Measurements from ENCODE around the gene TGM4. TPM values are rescaled to one million over a fixed set of nuclear protein-coding genes. Genes with fewer than 3 reads are reported as not detected.

The TGM4 gene
- total RNA-seq, 1 donor from 2014 or later, result 0.18 TPM

DNA sequence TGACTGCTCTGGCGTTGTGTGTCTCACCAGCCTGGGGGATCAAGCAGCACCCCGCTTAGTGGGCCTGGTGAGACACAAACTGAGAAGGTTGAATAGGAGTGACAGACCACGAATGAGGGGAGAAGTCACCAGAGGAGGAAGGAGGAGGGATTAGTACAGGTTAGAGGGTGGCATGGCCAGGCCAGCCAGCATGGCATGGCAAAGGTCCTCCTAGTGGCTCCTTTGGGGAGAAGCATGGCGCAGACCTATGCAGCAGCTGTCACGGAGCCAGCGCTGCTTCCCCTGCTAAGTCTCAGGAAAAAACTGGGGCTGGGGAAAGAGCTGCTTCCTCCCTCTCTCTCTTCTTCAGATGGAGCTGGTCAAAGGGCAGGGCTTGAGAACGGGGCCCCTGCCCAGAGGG, 53.0 kb downstream of the TGM4 start:
- Histone ChIP-seq H3K9me3 (ENCODE audit: insufficient read depth, low read depth, low read length) (no peaks in the 10 kb centered on the region), H3K4me3 (ENCODE audit: insufficient read depth, low read depth, low read length) (no peak overlapping the region), H3K9ac (ENCODE audit: low read length) (no peak overlapping the region), H3K36me3 (ENCODE audit: insufficient read depth, low read length) (peaks cover 2% of the 10 kb centered on the region), H3K27me3 (ENCODE audit: insufficient read depth, low read length) (no peaks in the 10 kb centered on the region), H3K4me1 (ENCODE audit: insufficient read depth, low read length) (no peaks in the 10 kb centered on the region), H4K20me1 (ENCODE audit: insufficient read depth, low read length) (no peaks in the 10 kb centered on the region), H2AFZ (ENCODE audit: low read depth, low read length) (no peak overlapping the region), H3K79me2 (ENCODE audit: insufficient read depth, low read length) (no peaks in the 10 kb centered on the region), H3K4me2 (ENCODE audit: low read length) (no peak overlapping the region), H3K27ac (ENCODE audit: low read depth, low read length) (no peak overlapping the region)
- FAIRE-seq (no peak), DNase-seq (ENCODE audit: low read depth) (no peak)
- no peak overlapping the region for H3K27ac Mint-ChIP-seq (ENCODE audit: unreplicated experiment)
- H3K9me3 Mint-ChIP-seq (ENCODE audit: unreplicated experiment), result no peaks in the 10 kb centered on the region
- peaks cover 10% of the 10 kb centered on the region for H3K4me1 Mint-ChIP-seq (ENCODE audit: low read depth, unreplicated experiment)
- TF ChIP-seq, protein P1, sequence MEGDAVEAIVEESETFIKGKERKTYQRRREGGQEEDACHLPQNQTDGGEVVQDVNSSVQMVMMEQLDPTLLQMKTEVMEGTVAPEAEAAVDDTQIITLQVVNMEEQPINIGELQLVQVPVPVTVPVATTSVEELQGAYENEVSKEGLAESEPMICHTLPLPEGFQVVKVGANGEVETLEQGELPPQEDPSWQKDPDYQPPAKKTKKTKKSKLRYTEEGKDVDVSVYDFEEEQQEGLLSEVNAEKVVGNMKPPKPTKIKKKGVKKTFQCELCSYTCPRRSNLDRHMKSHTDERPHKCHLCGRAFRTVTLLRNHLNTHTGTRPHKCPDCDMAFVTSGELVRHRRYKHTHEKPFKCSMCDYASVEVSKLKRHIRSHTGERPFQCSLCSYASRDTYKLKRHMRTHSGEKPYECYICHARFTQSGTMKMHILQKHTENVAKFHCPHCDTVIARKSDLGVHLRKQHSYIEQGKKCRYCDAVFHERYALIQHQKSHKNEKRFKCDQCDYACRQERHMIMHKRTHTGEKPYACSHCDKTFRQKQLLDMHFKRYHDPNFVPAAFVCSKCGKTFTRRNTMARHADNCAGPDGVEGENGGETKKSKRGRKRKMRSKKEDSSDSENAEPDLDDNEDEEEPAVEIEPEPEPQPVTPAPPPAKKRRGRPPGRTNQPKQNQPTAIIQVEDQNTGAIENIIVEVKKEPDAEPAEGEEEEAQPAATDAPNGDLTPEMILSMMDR (IDR thresholded peaks at IDR 0.05; ENCODE audit: insufficient read depth, low read depth, low read length), result no peak
- no peak overlapping the region for H3K4me3 Mint-ChIP-seq (ENCODE audit: unreplicated experiment)
- no peaks in the 10 kb centered on the region for H3K27me3 Mint-ChIP-seq (ENCODE audit: low read depth, unreplicated experiment)
- peaks cover 20% of the 10 kb centered on the region for H3K36me3 Mint-ChIP-seq (ENCODE audit: low read depth, unreplicated experiment)

DNA sequence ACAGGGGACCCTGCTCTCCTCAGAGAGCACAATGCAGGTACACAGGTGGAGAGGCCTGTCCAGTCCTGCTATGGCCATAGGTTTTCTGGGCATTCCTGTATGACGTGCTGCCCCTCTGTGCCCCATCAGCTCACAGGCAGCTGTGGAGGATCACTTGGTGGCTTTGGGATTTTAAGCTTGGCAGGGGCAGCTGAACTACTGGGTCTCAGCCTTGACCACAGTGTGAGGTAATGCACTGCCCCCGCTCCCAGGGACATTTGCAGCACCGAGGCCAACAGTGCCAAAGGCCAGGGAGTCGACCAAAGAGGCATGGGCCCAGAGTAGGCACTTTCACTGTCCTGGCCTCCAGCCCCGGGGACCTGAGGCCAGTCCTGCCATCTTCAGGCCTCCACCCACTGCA, 55.4 kb downstream of the TGM4 start:
- Histone ChIP-seq H4K20me1 (ENCODE audit: insufficient read depth, low read length) (peaks cover 9% of the 10 kb centered on the region), H3K27ac (ENCODE audit: low read depth, low read length) (no peak overlapping the region), H3K4me2 (ENCODE audit: low read length) (no peak overlapping the region), H3K9ac (ENCODE audit: low read length) (no peak overlapping the region), H3K79me2 (ENCODE audit: insufficient read depth, low read length) (no peaks in the 10 kb centered on the region), H3K4me3 (ENCODE audit: insufficient read depth, low read depth, low read length) (no peak overlapping the region), H3K9me3 (ENCODE audit: insufficient read depth, low read depth, low read length) (no peaks in the 10 kb centered on the region), H2AFZ (ENCODE audit: low read depth, low read length) (no peak overlapping the region), H3K36me3 (ENCODE audit: insufficient read depth, low read length) (peaks cover 2% of the 10 kb centered on the region), H3K4me1 (ENCODE audit: insufficient read depth, low read length) (no peaks in the 10 kb centered on the region), H3K27me3 (ENCODE audit: insufficient read depth, low read length) (no peaks in the 10 kb centered on the region)
- no peak overlapping the region for H3K27ac Mint-ChIP-seq (ENCODE audit: unreplicated experiment)
- H3K4me3 Mint-ChIP-seq (ENCODE audit: unreplicated experiment), result no peak overlapping the region
- DNase-seq (ENCODE audit: low read depth) (no peak), FAIRE-seq (no peak)
- H3K27me3 Mint-ChIP-seq (ENCODE audit: low read depth, unreplicated experiment), result no peaks in the 10 kb centered on the region
- TF ChIP-seq, protein P1 (IDR thresholded peaks at IDR 0.05; ENCODE audit: insufficient read depth, low read depth, low read length), result no peak
- H3K36me3 Mint-ChIP-seq (ENCODE audit: low read depth, unreplicated experiment), result peaks cover 25% of the 10 kb centered on the region
- H3K9me3 Mint-ChIP-seq (ENCODE audit: unreplicated experiment), result no peaks in the 10 kb centered on the region
- H3K4me1 Mint-ChIP-seq (ENCODE audit: low read depth, unreplicated experiment), result peaks cover under 1% of the 10 kb centered on the region

DNA sequence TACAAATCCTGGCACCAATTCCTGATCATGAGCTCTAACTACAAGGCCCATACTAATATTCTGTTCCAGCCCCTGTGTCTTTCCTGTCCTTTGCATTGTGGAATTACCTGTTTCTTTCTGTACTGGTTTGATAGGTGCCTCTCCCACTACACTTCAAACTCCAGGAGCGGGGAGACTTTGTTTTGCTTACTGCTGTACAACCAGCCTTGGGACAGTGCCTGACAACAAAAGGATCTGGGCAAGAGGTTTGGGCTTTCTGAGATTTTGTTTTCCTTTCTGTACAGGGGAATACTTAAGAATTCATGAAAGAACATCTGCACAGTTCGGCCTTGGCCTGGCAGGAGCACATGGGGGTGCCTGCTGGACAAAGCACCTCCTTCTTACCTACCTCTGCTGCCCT, 56.5 kb downstream of the TGM4 start:
- H3K4me1 Mint-ChIP-seq (ENCODE audit: low read depth, unreplicated experiment), result no peaks in the 10 kb centered on the region
- FAIRE-seq, result no peak
- H3K36me3 ChIP-seq (ENCODE audit: insufficient read depth, low read length), result peaks cover 2% of the 10 kb centered on the region

More for the DNA sequence above, 56.5 kb downstream of the TGM4 start:
- no peak for DNase-seq (ENCODE audit: low read depth)
- H3K27ac ChIP-seq (ENCODE audit: low read depth, low read length), result no peak overlapping the region
- no peak overlapping the region for H3K4me3 ChIP-seq (ENCODE audit: insufficient read depth, low read depth, low read length)
- H3K9me3 Mint-ChIP-seq (ENCODE audit: unreplicated experiment), result no peaks in the 10 kb centered on the region
- no peak overlapping the region for H3K4me2 ChIP-seq (ENCODE audit: low read length)
- H3K79me2 ChIP-seq (ENCODE audit: insufficient read depth, low read length), result no peaks in the 10 kb centered on the region
- TF ChIP-seq, protein P1 (IDR thresholded peaks at IDR 0.05; ENCODE audit: insufficient read depth, low read depth, low read length), result no peak
- H3K27ac Mint-ChIP-seq (ENCODE audit: unreplicated experiment), result no peak overlapping the region
- H2AFZ ChIP-seq (ENCODE audit: low read depth, low read length), result no peak overlapping the region
- H3K36me3 Mint-ChIP-seq (ENCODE audit: low read depth, unreplicated experiment), result peaks cover 24% of the 10 kb centered on the region
- H3K4me3 Mint-ChIP-seq (ENCODE audit: unreplicated experiment), result no peak overlapping the region
- no peaks in the 10 kb centered on the region for H3K4me1 ChIP-seq (ENCODE audit: insufficient read depth, low read length)
- H3K27me3 Mint-ChIP-seq (ENCODE audit: low read depth, unreplicated experiment), result no peaks in the 10 kb centered on the region
- no peaks in the 10 kb centered on the region for H3K9me3 ChIP-seq (ENCODE audit: insufficient read depth, low read depth, low read length)
- peaks cover 15% of the 10 kb centered on the region for H4K20me1 ChIP-seq (ENCODE audit: insufficient read depth, low read length)
- H3K9ac ChIP-seq (ENCODE audit: low read length), result no peak overlapping the region
- H3K27me3 ChIP-seq (ENCODE audit: insufficient read depth, low read length), result no peaks in the 10 kb centered on the region

All from astrocyte (in vitro differentiated cells and primary cell).